KBM-7 (cell line): ENCODE data around the gene LMTK3.
"Not testable (repeated sequence)": the region's sequence is repeated elsewhere in the genome, so short reads cannot be mapped to it uniquely, and the experiment has no call there.

Experiments used
- DNase-seq: peaks from one replicate; pipeline ENCODE4 v3.0.0-alpha.2; 2015
- in situ Hi-C: fragments of 300-500 bp; cut with MboI; formaldehyde crosslinking; loops from 2 replicates; pipeline ENCODE4 v1.14.3; 2020; ENCODE audit warnings: low sequenced_read_pairs, low pct_unique_long_range_greater_than_20kb, mixed read lengths

Gene LMTK3

DNA sequence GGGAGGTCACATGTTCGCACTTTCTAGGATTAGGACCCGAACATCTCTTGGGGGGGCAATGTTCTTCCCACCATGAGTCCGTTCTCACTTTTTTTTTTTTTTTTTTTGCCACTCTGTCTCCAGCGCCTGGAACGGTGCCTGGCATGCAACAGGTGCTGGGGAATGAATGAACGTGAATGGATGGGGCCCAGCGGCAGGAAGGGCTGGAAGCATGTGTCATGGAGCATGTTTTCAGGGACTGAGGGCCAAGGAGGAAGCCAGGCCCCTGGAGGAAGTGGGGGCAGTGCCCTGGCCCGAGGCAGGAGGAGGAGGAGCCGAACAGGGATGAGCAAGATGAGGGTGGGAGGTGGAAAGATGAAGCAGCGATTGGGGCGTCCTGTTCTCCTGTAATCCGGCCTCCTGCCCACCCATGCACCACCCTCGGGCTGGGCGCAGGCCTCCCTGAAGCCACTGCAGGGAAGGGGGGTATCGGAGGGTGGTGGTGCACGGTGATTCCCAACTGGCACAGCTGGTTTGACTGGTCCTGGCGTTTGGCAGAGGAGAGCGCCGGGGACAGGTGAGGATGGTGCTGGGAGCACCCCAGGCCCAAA is 31.6 kb upstream of the LMTK3 start:
- in situ Hi-C loops = no loop called here
- DNase-seq = peak; percentile 76

DNA sequence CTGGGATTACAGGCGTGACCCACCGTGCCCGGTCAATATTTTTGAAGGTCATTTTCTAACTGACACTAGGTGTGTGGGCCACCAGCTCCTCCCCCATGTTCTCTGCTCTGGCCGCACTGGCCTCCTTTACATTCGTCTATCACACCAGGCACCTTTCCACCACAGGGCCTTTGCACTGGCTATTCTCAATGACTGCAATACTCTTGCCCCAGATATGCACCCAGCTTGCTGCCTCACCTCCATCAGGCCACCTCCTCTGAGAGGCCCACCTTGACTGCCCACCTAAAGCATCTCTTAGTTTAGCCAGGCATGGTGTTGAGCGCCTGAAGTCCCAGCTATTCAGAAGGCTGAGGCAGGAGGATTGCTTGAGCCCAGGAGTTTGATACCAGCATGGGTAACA is 30.2 kb upstream of the LMTK3 start:
- in situ Hi-C loops = no loop called here
- DNase-seq = no peak

DNA sequence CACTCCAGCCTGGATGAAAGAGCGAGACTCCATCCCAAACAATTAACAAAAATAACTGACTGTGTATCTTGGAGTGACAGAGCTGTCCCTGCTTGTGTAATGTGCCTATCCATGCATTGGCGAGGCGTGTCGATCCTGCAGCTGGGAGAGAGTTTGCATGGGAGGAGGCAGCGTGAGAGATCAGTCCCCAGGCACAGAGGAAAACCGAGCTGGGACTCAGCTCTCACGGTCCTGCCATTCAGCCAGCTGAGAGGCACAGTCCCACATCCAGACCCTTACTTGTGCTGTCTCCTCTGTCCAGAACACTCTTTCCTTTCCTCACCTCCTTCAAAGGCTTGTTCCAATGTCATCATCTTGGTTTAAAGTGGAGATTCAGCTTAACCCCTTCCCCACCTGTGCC is 28.5 kb upstream of the LMTK3 start:
- no peak for DNase-seq
- in situ Hi-C loops = no loop called here

DNA sequence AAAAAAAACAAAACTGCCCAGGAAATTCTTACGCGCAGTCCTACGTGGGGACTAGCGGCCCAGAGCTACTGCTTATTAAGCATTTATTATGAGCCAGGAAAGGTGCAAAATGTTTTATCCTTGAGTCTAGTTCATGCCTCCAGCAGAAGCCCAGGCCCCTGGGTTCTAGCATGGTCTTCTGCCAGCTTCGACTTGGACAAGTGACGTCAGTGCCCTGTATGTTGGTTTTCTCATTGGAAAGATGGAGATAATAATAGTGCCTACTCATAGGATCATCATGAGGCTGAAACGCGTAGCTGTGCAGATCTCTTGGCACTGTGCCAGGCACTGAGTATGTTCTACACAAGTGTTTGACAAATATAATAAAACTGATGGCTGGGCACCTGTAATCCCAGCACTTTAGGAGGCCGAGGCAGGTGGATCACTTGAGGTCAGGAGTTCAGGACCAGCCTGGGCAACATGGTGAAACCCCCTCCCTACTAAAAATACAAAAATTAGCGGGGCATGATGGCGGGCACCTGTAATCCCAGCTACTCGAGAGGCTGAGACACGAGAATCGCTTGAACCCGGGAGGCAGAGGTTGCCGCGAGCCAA is 28.0 kb upstream of the LMTK3 start:
- no peak for DNase-seq
- in situ Hi-C loops = no loop called here

DNA sequence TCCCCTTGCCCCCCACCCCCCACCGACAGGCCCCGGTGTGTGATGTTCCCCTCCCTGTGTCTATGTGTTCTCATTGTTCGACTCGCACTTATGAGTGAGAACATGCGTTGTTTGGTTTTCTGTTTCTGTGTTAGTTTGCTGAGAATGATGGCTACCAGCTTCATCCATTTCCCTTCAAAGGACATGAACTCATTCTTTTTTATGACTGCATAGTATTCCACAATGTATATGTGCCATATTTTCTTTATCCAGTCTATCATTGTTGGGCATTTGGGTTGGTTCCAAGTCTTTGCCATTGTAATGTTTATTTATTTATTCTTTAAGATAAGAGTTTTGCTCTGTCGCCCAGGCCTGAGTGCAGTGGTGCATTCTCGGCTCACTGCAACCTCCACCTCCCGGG is 26.4 kb upstream of the LMTK3 start:
- DNase-seq, in situ Hi-C loops: not testable (repeated sequence)

DNA sequence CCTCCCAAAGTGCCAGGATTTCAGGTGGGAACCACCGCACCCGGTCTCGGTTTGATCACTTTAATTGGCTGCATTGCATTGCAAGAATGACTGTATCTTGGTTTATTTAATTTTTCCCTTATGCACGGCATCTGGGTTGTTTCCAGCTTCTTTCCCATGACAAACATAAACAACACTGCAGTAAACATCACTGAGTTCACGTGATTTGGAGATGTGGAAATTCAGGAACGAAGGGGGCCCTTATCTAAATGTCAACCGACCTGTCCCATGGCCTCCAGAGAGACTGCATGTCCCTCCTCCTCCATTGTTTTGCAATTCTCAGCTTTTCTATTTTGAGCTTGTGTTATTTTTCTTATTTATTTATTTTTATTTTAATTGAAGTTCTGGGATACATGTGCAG is 25.9 kb upstream of the LMTK3 start:
- no peak for DNase-seq
- in situ Hi-C loops = no loop called here

DNA sequence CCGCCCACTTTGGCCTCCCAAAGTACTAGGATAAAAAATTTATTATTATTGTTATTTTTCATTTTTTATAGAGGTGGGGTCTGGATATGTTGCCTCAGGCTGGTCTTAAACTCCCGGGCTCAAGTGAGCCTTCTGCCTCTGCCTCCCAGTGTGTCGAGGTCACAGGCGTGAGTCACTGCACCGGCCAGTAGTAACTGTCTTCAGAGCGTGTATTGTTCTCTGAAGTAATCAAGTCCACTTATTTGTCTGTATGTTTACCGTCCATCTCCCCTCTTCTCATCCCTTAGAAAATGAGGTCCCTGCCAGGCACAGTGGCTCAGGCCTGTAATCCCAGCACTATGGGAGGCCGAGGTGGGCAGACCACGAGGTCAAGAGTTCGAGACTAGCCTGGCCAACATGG is 22.1 kb upstream of the LMTK3 start:
- in situ Hi-C loops = no loop called here
- no peak for DNase-seq

DNA sequence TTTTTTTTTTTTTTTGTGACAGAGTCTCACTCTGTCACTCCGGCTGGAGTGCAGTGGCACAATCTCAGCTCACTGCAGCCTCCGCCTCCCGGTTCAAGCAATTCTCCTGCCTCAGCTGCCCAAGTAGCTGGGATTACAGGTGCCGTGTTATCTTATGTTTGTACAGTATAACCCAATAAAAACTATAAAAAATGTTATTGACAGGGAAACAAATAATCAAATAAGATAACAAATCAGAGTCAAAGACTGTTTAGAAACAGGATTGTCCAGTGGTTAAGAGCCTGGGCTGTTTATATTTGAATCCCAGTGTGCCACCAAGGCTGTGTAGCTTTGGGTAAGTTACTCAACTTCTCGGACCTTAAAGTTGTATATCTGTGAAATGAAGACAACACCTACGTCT is 19.1 kb upstream of the LMTK3 start:
- DNase-seq = no peak
- in situ Hi-C loops = no loop called here

DNA sequence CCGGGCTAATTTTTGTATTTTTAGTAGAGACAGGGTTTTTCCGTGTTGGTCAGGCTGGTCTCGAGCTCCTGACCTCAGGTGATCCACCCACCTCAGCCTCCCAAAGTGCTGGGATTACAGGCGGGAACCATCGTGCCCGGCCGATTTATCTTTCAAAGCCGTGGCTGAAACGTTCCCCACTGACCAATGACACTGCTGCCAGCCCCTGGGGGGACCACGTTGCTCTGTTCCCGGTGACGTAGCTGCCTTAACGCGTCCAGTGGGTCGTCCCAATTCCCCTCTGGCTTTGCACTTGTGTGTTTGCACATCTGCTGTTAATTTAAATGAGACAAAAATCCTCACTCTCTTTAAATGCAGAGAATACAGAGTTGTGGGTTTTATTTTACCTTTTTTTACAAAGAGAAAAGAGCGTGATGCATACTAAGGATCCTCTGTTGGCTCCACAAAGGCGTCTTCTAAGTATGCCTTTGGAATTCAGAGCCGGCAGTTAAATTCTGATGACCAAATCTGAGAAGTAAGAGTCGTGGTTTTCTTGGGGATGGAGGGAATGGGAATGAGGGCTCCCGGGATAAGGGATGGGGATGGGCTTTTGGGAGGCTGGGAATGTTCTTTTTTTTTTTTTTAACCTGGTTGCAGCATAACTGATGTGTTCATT is 18.6 kb upstream of the LMTK3 start:
- no peak for DNase-seq
- in situ Hi-C loops = no loop called here

DNA sequence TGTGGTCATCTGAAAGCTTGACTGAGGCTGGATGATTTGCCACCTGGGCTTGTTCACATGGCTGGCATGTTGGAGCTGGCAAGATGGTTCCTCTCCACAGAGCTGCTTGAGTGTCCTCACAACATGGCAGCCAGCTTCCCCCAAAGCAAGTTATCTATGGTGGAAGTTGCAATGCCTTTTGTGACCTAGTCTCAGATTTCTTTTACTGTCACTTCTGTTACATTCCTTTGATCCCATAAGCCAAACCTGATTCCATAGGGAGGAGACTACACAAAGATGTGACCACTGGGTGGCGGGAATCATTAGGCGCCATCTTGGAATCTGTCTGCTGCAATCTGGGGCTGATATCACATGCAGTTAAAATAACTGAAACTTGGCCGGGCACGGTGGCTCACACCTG is 17.5 kb upstream of the LMTK3 start:
- in situ Hi-C loops = no loop called here
- no peak for DNase-seq

DNA sequence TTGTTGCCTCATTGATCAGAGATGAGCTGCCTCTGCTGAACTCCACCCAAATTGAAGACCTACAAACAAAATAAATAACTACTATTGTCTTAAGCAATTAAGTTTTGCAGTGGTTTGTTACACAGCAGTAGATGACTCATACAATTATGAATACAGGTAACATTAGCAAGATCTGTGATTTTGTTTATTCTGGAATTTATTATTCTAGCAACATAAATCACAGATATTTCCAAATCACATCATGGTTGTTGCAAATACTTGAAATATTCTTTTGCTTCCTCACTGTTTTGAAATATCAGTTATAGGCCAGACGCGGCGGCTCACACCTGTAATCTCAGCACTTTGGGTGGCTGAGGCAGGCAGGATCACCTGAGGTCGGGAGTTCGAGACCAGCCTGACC is 13.1 kb upstream of the LMTK3 start:
- no peak for DNase-seq
- in situ Hi-C loops = no loop called here

DNA sequence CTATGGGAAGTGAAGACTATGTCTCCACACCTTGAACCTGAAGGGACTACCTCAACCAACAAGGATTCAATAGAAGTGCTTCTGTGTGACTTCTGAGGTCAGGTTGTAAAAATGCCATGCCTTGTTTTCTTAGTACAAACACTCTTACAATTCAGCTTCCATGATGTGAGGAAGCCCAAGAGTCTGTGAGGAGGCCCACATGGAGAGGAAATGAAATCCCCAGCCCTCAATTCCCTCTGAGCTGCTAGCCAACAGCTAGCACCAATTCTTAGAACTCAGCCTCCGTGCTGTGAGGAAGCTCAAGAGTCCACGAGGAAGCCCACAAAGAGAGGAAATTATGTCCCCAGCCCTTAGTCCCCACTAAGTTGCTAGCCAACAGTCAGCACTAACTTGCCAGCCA is 12.6 kb upstream of the LMTK3 start:
- in situ Hi-C loops = no loop called here
- no peak for DNase-seq

DNA sequence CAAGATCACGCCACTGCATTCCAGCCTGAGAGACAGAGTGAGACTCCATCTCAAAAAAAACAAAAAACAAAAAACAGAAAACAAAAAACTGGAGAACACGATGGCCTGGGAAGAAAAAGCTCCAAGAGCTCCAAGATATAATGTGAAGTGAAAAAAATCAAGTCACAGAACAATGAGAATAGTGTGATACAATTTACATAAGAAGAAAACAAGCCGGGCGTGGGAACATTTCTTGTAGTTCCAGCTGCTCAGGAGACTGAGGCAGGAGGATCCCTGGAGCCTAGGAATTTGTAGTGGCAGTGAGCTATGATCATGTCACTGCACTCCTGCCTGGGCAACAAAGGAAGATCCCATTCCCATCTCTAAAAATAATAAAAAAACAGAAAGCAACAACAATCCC is 8.5 kb upstream of the LMTK3 start:
- in situ Hi-C loops = no loop called here
- no peak for DNase-seq

DNA sequence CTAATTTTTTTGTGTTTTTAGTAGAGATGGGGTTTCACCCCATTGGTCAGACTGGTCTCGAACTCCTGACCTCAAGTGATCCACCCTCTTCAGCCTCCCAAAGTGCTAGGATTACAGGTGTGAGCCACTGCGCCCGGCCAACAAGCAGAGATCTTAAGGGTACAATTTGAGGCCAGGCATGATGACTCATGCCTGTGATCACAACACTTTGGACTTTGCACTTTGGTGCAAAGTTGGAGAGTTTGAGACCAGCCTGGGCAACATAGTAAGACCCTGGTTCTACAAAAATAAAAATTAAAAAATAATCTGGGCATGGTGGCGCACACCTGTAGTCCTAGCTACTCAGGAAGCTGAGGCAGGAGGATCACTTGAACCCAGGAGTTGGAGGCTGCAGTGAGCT is 7.8 kb upstream of the LMTK3 start:
- in situ Hi-C loops, DNase-seq: not testable (repeated sequence)

DNA sequence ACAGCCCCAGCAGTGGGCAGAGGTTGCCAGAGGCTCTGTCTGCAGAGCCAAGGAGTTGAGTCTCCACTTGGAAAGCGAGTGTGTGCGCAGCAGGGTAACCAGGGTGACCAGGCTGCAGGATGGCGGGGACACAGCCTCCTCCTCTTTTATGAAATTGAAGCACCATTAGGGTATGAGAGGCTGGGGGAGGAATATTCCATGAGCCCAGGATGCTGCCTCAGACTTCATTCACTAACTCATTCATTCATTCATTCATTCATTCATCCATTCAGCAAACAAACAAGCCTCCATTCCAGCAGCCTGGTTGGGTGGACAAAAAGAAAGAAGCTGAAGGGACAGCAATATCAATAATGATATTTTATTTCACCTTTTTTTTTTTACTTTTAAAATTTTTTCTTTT is 6.6 kb upstream of the LMTK3 start:
- in situ Hi-C loops = no loop called here
- DNase-seq = no peak

DNA sequence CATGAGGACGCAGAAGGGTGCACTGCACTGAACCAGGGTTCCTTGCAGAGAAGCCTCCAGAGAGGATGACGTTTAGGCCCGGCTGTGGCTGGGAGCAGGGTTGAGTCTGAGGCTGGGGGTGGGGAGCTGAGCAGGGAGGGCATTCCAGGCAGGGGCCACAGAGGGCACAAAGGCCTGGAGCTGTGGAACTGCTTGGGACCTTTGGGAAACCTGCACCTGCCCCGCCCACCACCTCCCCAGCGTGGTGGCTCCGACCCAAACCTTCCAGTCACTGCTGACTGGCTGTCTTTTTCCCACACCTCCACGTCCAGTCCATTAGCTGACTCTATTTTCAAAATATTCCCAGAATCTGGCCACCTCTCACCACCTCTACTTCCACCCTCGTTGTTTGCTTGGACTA is 4.9 kb upstream of the LMTK3 start:
- no peak for DNase-seq
- in situ Hi-C loops = no loop called here

DNA sequence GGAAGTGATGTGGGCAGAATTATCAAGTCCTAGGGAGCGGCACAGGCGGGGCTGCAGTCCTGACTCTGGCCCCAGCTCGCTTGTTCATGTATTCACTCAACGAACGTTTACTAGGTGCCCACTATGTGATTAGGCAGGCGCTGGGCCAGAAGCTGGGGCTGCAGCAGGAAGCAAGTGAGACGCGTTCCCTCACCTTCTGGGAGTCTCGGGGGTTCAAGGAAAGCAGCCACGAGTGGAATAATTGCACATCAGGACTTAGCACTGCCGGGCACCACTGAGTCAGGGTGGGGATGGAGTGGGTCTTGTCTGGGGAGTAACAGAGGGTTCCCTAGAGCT is 2.5 kb upstream of the LMTK3 start:
- in situ Hi-C loops = no loop called here
- no peak for DNase-seq

DNA sequence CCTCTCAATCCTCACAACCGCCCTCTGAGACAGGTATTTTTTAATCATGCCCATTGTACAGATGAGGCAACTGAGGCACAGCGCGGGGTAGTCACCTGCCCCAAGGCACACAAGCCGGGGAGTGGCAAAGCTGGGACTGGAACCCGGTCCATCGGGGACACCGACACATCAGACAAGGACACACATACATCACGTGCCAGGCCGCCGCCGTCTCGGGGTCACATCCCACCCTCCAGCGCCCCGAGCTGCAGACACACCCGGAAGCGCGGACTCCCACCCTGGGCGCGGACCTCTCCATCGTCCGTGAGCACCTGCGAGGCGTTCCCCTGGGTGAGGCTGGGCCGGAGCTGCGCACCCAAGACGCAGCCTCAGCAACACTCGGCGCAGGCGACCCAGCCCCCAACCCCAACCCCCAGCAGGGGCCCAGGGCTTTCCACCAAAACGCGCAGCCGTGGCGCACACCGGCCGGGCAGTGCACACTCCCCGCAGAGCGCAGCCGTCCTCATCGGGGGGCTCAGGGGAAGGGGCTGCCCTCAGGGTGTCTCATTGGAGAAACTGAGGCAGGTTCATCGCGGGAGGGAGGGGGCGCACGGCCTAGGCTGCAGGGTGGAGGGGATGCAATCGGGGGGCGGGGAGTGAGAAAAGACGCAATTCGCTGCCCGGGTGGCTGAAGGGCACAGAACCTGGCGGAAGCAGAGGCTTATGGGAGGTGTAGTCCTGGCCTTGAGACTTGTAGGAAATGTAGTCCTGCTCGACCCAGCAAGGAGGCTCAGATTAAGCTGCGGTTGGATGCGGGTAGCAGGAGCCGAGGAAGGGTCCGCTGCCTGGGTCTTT is 1.9 kb upstream of the LMTK3 start:
- DNase-seq = peak; percentile 71
- in situ Hi-C loops = no loop called here

DNA sequence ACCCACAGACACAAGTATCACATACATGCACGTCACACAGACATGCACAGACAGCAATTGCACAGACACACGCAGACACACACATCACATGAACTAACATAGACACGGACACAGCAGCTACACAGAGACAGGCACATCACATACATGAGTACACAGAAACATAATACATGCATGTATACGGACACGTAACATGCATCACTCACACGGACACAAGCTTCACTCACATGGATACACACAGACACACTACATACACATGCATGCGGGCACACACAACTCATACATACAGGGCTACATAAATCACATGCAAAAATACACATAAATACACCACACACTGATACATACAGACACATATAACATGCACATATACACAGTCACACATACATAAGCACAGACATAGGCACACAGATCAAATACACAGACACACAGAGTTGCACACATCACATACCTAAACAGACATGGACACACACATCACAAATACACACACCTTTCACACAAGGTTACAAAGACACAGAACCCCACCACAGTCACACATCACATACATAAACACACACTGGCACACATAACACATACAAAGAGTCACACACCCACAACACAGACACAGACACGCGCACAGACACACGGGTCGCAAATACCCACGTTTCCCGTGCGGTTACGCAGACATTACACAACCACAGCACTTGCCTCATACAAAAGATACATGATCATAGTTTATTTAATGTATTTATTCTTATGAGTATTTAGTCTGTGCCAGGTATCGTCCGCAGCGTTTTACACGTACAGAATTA is 1.1 kb upstream of the LMTK3 start:
- DNase-seq = no peak
- in situ Hi-C loops = no loop called here

DNA sequence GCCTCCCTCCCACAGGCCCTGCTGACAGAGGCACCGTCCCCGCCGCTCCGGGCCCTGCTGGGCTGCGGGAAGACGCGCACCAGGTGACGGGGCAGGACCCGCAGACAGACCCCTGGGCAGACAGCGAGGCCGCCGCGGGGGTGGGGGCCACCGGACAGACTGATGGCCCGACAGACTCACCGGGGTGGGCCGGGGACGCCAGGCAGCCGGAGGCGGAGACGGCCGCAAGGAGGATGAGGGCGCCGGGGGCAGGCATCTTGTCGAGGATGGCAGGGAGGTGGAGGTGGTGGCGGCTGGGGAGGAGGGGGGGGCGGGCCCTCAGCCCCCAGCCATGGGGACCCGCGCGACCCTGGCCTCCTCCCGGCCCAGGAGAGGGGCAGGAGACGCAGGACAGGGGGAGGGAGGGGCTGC is 309 bp downstream of the LMTK3 start:
- in situ Hi-C loops = no loop called here
- no peak for DNase-seq
